Left lung (tissue), 10 donors: ENCODE measurements around the gene NFKBIL1. TPM values are rescaled to one million over a fixed set of nuclear protein-coding genes. Genes with fewer than 3 reads are reported as not detected.

ENCODE experiments used
- ATAC-seq: fragments of 200-7000 bp; cut with Tn5 transposase; one replicate; pipeline ENCODE4 v1.9.1; 2020; ENCODE audit warnings: moderate library complexity
- DNase-seq, 4 donors: peaks; one replicate each; pipeline ENCODE4 v3.0.0-alpha.2; 2013 to 2020
- H3K27ac ChIP-seq, 2 donors: fragments of 200-600 bp; sonication (generic) in 1 of 2; one replicate each; pipeline versions ENCODE4 v1.5.0 to v1.8.0; 2020 to 2021
- H3K27me3 ChIP-seq, 2 donors: fragments of 200-600 bp; sonication (generic) in 1 of 2; one replicate each; pipeline versions ENCODE4 v1.5.0 to v1.8.0; 2020 to 2021
- H3K36me3 ChIP-seq, 2 donors: fragments of 200-600 bp; sonication (generic) in 1 of 2; one replicate each; pipeline versions ENCODE4 v1.5.0 to v1.8.0; 2020 to 2021
- H3K4me1 ChIP-seq, 2 donors: fragments of 200-600 bp; one replicate each; pipeline ENCODE4 v1.8.0; 2021
- H3K4me3 ChIP-seq, 2 donors: fragments of 200-600 bp; sonication (generic) in 1 of 2; one replicate each; pipeline versions ENCODE4 v1.5.0 to v1.8.0; 2020 to 2021; ENCODE audit warnings: mild to moderate bottlenecking in 1 of 2
- H3K9me3 ChIP-seq, 2 donors: fragments of 200-600 bp; sonication (generic) in 1 of 2; one replicate each; pipeline versions ENCODE4 v1.5.0 to v1.8.0; 2020 to 2021
- intact Hi-C, 2 donors: fragments of 100-400 bp; cut with DNase I; formaldehyde crosslinking; loops; one replicate each; pipeline versions ENCODE4 v1.11.2 to v1.14.2; 2022
- polyA plus RNA-seq, 6 donors: library from polyadenylated mRNA; unstranded; fragments of 120-200 nt; gene quantifications; one replicate each; pipeline ENCODE4 v1.2.1, GENCODE V29; 2013; ENCODE audit not compliant: insufficient read length in 6 of 6
- total RNA-seq, 2 donors: library from RNA; stranded (reverse); fragmentation: NEBNext Ultra II Directional; extraction: Animal tissue kit (Norgen Biotek cat#: 25700); gene quantifications; one replicate each; pipeline ENCODE4 v1.2.1, GENCODE V29; 2021
- TF ChIP-seq, protein P1 (sequence below), 2 donors: fragments of 200-600 bp; sonication (generic) in 1 of 2; IDR thresholded peaks; one replicate each; pipeline versions ENCODE4 v1.5.0 to v1.8.0; 2021; ENCODE audit warnings: antibody characterized with exemption in 2 of 2
- donor health status: DM: no; HTN: yes; CAD: no.
- donor health status: DM: no; HTN: no; CAD: no.

The NFKBIL1 gene
- total and polyA plus RNA-seq, 8 donors: 15.0 to 25.4 (median 18.8) TPM

DNA sequence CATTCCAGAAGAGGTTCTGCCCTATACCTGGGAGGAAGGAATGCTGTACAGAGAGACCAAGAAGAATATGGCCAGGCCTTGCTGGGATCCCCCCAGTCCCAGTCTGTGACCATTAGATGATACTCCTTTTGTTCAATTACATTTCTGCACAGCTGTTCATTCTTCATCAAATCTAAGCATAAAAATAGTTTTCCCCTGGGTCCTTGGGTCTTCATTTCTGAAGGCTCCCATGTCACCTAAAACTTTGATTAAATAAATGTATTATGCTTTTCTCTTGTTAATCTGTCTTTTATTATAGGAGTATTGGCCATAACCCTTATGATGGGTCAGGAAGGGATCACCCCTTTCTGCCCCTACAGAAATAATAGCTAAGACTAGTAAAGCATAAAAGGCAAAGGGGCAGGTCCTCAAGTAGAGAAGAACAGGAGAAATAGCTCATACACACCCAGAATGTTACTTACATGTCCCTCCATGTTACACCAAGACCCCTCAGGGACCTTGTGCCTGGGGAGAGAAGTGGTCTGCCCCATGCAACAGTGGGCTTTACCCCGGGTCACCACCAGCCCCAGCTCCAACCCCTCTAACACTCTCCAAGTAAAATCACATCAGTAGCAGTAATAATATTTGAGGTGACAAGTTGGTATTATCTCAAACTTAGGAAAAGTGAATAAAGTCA lies 22.6 kb downstream of the NFKBIL1 start:
- Histone ChIP-seq H3K4me1 (peaks cover 0 to 34% of the 10 kb centered on the region in 2 donors), H3K27ac (no peak overlapping the region), H3K36me3 (no peaks in the 10 kb centered on the region), H3K9me3 (no peaks in the 10 kb centered on the region), H3K4me3 (no peak overlapping the region), H3K27me3 (peaks cover 0 to 18% of the 10 kb centered on the region in 2 donors)
- intact Hi-C loops: no loop called here
- no peak for DNase-seq
- TF ChIP-seq, protein P1, sequence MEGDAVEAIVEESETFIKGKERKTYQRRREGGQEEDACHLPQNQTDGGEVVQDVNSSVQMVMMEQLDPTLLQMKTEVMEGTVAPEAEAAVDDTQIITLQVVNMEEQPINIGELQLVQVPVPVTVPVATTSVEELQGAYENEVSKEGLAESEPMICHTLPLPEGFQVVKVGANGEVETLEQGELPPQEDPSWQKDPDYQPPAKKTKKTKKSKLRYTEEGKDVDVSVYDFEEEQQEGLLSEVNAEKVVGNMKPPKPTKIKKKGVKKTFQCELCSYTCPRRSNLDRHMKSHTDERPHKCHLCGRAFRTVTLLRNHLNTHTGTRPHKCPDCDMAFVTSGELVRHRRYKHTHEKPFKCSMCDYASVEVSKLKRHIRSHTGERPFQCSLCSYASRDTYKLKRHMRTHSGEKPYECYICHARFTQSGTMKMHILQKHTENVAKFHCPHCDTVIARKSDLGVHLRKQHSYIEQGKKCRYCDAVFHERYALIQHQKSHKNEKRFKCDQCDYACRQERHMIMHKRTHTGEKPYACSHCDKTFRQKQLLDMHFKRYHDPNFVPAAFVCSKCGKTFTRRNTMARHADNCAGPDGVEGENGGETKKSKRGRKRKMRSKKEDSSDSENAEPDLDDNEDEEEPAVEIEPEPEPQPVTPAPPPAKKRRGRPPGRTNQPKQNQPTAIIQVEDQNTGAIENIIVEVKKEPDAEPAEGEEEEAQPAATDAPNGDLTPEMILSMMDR (IDR thresholded peaks at IDR 0.05): no peak
- no peak for ATAC-seq

DNA sequence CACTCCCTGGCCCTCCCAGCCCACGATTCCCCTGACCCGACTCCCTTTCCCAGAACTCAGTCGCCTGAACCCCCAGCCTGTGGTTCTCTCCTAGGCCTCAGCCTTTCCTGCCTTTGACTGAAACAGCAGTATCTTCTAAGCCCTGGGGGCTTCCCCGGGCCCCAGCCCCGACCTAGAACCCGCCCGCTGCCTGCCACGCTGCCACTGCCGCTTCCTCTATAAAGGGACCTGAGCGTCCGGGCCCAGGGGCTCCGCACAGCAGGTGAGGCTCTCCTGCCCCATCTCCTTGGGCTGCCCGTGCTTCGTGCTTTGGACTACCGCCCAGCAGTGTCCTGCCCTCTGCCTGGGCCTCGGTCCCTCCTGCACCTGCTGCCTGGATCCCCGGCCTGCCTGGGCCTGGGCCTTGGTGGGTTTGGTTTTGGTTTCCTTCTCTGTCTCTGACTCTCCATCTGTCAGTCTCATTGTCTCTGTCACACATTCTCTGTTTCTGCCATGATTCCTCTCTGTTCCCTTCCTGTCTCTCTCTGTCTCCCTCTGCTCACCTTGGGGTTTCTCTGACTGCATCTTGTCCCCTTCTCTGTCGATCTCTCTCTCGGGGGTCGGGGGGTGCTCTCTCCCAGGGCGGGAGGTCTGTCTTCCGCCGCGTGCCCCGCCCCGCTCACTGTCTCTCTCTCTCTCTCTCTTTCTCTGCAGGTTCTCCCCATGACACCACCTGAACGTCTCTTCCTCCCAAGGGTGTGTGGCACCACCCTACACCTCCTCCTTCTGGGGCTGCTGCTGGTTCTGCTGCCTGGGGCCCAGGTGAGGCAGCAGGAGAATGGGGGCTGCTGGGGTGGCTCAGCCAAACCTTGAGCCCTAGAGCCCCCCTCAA lies 24.9 kb downstream of the NFKBIL1 start, which contains the start of gene LTA:
LTA (plus strand) TSS at position 249 of the 871 bp plus-strand sequence; CDS start at position 703, 454 bp downstream.
- TF ChIP-seq, protein P1 (IDR thresholded peaks at IDR 0.05): no peak
- DNase-seq: peak in 1 of 4 donors; percentile 79

DNA sequence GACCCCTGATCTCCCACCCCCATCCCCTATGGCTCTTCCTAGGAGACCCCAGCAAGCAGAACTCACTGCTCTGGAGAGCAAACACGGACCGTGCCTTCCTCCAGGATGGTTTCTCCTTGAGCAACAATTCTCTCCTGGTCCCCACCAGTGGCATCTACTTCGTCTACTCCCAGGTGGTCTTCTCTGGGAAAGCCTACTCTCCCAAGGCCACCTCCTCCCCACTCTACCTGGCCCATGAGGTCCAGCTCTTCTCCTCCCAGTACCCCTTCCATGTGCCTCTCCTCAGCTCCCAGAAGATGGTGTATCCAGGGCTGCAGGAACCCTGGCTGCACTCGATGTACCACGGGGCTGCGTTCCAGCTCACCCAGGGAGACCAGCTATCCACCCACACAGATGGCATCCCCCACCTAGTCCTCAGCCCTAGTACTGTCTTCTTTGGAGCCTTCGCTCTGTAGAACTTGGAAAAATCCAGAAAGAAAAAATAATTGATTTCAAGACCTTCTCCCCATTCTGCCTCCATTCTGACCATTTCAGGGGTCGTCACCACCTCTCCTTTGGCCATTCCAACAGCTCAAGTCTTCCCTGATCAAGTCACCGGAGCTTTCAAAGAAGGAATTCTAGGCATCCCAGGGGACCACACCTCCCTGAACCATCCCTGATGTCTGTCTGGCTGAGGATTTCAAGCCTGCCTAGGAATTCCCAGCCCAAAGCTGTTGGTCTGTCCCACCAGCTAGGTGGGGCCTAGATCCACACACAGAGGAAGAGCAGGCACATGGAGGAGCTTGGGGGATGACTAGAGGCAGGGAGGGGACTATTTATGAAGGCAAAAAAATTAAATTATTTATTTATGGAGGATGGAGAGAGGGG lies 26.1 kb downstream of the NFKBIL1 start:
- Histone ChIP-seq H3K36me3 (peaks cover 0 to 15% of the 10 kb centered on the region in 2 donors), H3K9me3 (no peaks in the 10 kb centered on the region), H3K4me1 (peaks cover 0 to 50% of the 10 kb centered on the region in 2 donors), H3K27ac (no peak overlapping the region), H3K27me3 (peaks cover 0 to 4% of the 10 kb centered on the region in 2 donors), H3K4me3 (no peak overlapping the region)
- TF ChIP-seq, protein P1 (IDR thresholded peaks at IDR 0.05): no peak
- no peak for ATAC-seq
- no peak for DNase-seq
- intact Hi-C loops: no loop called here

More for the DNA sequence above, 24.9 kb downstream of the NFKBIL1 start, which contains the start of gene LTA:
- H3K4me1 ChIP-seq: peaks cover 0 to 49% of the 10 kb centered on the region in 2 donors
- peak within 1 kb of the TSS in 1 of 2 donors; percentile 22 for H3K4me3 ChIP-seq
- no peak for ATAC-seq
- no peaks in the 10 kb centered on the region for H3K9me3 ChIP-seq
- H3K27ac ChIP-seq: peak within 1 kb of the TSS in 1 of 2 donors; percentile 13
- peaks cover 0 to 4% of the 10 kb centered on the region in 2 donors for H3K36me3 ChIP-seq
- H3K27me3 ChIP-seq: peaks cover 0 to 4% of the 10 kb centered on the region in 2 donors
- intact Hi-C loops: no loop called here

DNA sequence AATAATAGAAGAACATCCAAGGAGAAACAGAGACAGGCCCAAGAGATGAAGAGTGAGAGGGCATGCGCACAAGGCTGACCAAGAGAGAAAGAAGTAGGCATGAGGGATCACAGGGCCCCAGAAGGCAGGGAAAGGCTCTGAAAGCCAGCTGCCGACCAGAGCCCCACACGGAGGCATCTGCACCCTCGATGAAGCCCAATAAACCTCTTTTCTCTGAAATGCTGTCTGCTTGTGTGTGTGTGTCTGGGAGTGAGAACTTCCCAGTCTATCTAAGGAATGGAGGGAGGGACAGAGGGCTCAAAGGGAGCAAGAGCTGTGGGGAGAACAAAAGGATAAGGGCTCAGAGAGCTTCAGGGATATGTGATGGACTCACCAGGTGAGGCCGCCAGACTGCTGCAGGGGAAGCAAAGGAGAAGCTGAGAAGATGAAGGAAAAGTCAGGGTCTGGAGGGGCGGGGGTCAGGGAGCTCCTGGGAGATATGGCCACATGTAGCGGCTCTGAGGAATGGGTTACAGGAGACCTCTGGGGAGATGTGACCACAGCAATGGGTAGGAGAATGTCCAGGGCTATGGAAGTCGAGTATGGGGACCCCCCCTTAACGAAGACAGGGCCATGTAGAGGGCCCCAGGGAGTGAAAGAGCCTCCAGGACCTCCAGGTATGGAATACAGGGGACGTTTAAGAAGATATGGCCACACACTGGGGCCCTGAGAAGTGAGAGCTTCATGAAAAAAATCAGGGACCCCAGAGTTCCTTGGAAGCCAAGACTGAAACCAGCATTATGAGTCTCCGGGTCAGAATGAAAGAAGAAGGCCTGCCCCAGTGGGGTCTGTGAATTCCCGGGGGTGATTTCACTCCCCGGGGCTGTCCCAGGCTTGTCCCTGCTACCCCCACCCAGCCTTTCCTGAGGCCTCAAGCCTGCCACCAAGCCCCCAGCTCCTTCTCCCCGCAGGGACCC lies 27.0 kb downstream of the NFKBIL1 start:
- peaks cover 0 to 50% of the 10 kb centered on the region in 2 donors for H3K4me1 ChIP-seq
- ATAC-seq (no peak), DNase-seq (no peak)
- TF ChIP-seq, protein P1 (IDR thresholded peaks at IDR 0.05): no peak
- H3K27ac ChIP-seq: peak overlapping the region in 1 of 2 donors; percentile 71
- H3K36me3 ChIP-seq: peaks cover 0 to 17% of the 10 kb centered on the region in 2 donors
- H3K9me3 ChIP-seq: no peaks in the 10 kb centered on the region
- peak overlapping the region in 1 of 2 donors; percentile 56 for H3K4me3 ChIP-seq
- H3K27me3 ChIP-seq: peaks cover 0 to 4% of the 10 kb centered on the region in 2 donors
- intact Hi-C loops: no loop called here
